CD4-positive, alpha-beta memory T cell (primary cell): ENCODE data around the gene IL17D. TPM values are rescaled to one million over a fixed set of nuclear protein-coding genes. Genes with fewer than 3 reads are reported as not detected.

Experiments
- CTCF ChIA-PET: fragments of 350-600 bp; sonication (Branson Sonifier 250); formaldehyde crosslinking; loops from one replicate; lab custom pipeline; 2021; ENCODE audit warnings: inconsistent platforms; ENCODE audit not compliant: partially characterized antibody; lab: Charles Lee
- POLR2A ChIA-PET: fragments of 350-600 bp; sonication (Branson Sonifier 250); formaldehyde crosslinking; loops from one replicate; lab custom pipeline; 2021; ENCODE audit not compliant: partially characterized antibody; lab: Charles Lee
- DNase-seq, 5 donors: peaks; one replicate each; pipeline versions ENCODE4 v3.0.0 to v3.0.0-alpha.2; 2020 to 2022; ENCODE audit warnings: mixed read lengths in 1 of 5
- H3K27ac ChIP-seq: one replicate; pipeline ENCODE4 v1.7.0; 2013; ENCODE audit warnings: low read depth, low read length
- H3K27me3 ChIP-seq: 2 replicates; pipeline ENCODE4 v1.7.0; 2013; ENCODE audit warnings: mild to moderate bottlenecking, low read length, moderate library complexity; ENCODE audit not compliant: insufficient read depth
- H3K36me3 ChIP-seq: 2 replicates; pipeline ENCODE4 v1.7.0; 2013; ENCODE audit warnings: mild to moderate bottlenecking, low read length, moderate library complexity; ENCODE audit not compliant: insufficient read depth
- H3K4me1 ChIP-seq: 2 replicates; pipeline ENCODE4 v1.7.0; 2013; ENCODE audit warnings: mild to moderate bottlenecking, low read length, moderate library complexity; ENCODE audit not compliant: insufficient read depth
- H3K4me3 ChIP-seq, 2 donors: one replicate each; pipeline ENCODE4 v1.7.0; 2013; ENCODE audit warnings: low read length in 2 of 2, mild to moderate bottlenecking in 1 of 2
- H3K9me3 ChIP-seq, 2 donors: one replicate each; pipeline ENCODE4 v1.7.0; 2013; ENCODE audit warnings: low read length in 2 of 2, control low read depth in 1 of 2; ENCODE audit not compliant: control insufficient read depth in 1 of 2
- H3K27ac Mint-ChIP-seq, 7 donors: one replicate each; pipeline ENCODE4 v1.8.0; 2020 to 2021; ENCODE audit warnings: mixed read lengths in 7 of 7, mild to moderate bottlenecking in 6 of 7, inconsistent platforms in 3 of 7, moderate library complexity in 3 of 7
- H3K27me3 Mint-ChIP-seq, 2 donors: one replicate each; pipeline ENCODE4 v1.8.0; 2020 to 2021; ENCODE audit warnings: mixed read lengths in 2 of 2
- H3K36me3 Mint-ChIP-seq, 2 donors: one replicate each; pipeline ENCODE4 v1.8.0; 2020 to 2021; ENCODE audit warnings: mixed read lengths in 2 of 2, inconsistent platforms in 1 of 2, mild to moderate bottlenecking in 1 of 2
- H3K4me1 Mint-ChIP-seq, 4 donors: one replicate each; pipeline ENCODE4 v1.8.0; 2020 to 2021; ENCODE audit warnings: mixed read lengths in 4 of 4, mild to moderate bottlenecking in 1 of 4
- H3K4me3 Mint-ChIP-seq, 8 donors: one replicate each; pipeline ENCODE4 v1.8.0; 2020 to 2021; ENCODE audit warnings: mixed read lengths in 8 of 8, mild to moderate bottlenecking in 7 of 8, moderate library complexity in 6 of 8, inconsistent platforms in 3 of 8
- H3K9me3 Mint-ChIP-seq, 8 donors: one replicate each; pipeline ENCODE4 v1.8.0; 2020 to 2021; ENCODE audit warnings: mixed read lengths in 8 of 8, mild to moderate bottlenecking in 5 of 8, inconsistent platforms in 3 of 8, moderate library complexity in 1 of 8
- intact Hi-C: fragments of 100-400 bp; cut with micrococcal nuclease; formaldehyde crosslinking; loops from one replicate; pipeline ENCODE4 v1.15.1; 2023
- polyA plus RNA-seq, 2 donors: library from polyadenylated mRNA; unstranded; fragments of 300-500 nt; fragmentation: Illumina TruSeq; gene quantifications; one replicate each; pipeline ENCODE4 v1.2.3, GENCODE V29; 2021
- total RNA-seq, 2 experiments: library from RNA; stranded (reverse); gene quantifications; one replicate each; pipeline ENCODE4 v1.2.3, GENCODE V29; 2021

The IL17D gene
- total and polyA plus RNA-seq, 4 experiments from 2014 or later: not detected

- Histone ChIP-seq H3K9me3 (no peaks in the 10 kb centered on the region), H3K27me3 (no peaks in the 10 kb centered on the region), H3K4me3 (no peak overlapping the region), H3K27ac (no peak overlapping the region), H3K36me3 (no peaks in the 10 kb centered on the region), H3K4me1 (no peaks in the 10 kb centered on the region)
- H3K36me3 Mint-ChIP-seq: no peaks in the 10 kb centered on the region
- CTCF ChIA-PET: interaction anchor here (0.7 to 2.4 kb wide), 4 partner anchors 8 to 203 kb away, joined by 3 to 8 read pairs (median 4); no protein-coding TSS in a partner anchor
- peaks cover 0 to 2% (median 0%) of the 10 kb centered on the region in 4 donors for H3K4me1 Mint-ChIP-seq
- intact Hi-C loops: no loop called here
- peak overlapping the region in 4 of 8 donors; percentile 13 to 43 (median 34) for H3K4me3 Mint-ChIP-seq
- H3K9me3 Mint-ChIP-seq: peaks cover 0 to 1% (median 0%) of the 10 kb centered on the region in 8 donors
- H3K27me3 Mint-ChIP-seq: peaks cover 9 to 11% of the 10 kb centered on the region in 2 donors
- POLR2A ChIA-PET: no interaction called here
- no peak for DNase-seq
- no peak overlapping the region for H3K27ac Mint-ChIP-seq
Observed at GRCh38 chr13:20721454-20722357, 18.2 kb downstream of the IL17D start.

- Histone ChIP-seq H3K4me3 (no peak overlapping the region), H3K27me3 (no peaks in the 10 kb centered on the region), H3K4me1 (no peaks in the 10 kb centered on the region), H3K9me3 (no peaks in the 10 kb centered on the region), H3K27ac (no peak overlapping the region), H3K36me3 (no peaks in the 10 kb centered on the region)
- Mint-ChIP-seq H3K27ac (no peak overlapping the region), H3K36me3 (peaks cover 0 to 26% of the 10 kb centered on the region in 2 donors), H3K4me1 (no peaks in the 10 kb centered on the region), H3K27me3 (peaks cover 0 to 2% of the 10 kb centered on the region in 2 donors), H3K4me3 (no peak overlapping the region), H3K9me3 (no peaks in the 10 kb centered on the region)
- ChIA-PET POLR2A (no interaction called here), CTCF (interaction anchor here (0.6 to 1.3 kb wide), 2 partner anchors 16 to 54 kb away, joined by 3 to 5 read pairs; no protein-coding TSS in a partner anchor)
- DNase-seq: no peak
- intact Hi-C loops: no loop called here
Observed at GRCh38 chr13:20727856-20728255, 24.4 kb downstream of the IL17D start.

- H3K27me3 Mint-ChIP-seq: no peaks in the 10 kb centered on the region
- H3K36me3 ChIP-seq: no peaks in the 10 kb centered on the region
- H3K27me3 ChIP-seq: no peaks in the 10 kb centered on the region
- no peaks in the 10 kb centered on the region for H3K9me3 ChIP-seq
- peaks cover 0 to 26% of the 10 kb centered on the region in 2 donors for H3K36me3 Mint-ChIP-seq
- H3K27ac ChIP-seq: no peak overlapping the region
- intact Hi-C loops: no loop called here
- ChIA-PET CTCF (interaction anchor here (0.6 to 1.3 kb wide), 3 partner anchors 17 to 439 kb away, joined by 3 to 5 read pairs (median 3); no protein-coding TSS in a partner anchor), POLR2A (no interaction called here)
- no peak for DNase-seq
- H3K9me3 Mint-ChIP-seq: no peaks in the 10 kb centered on the region
- H3K4me3 Mint-ChIP-seq: no peak overlapping the region
- no peak overlapping the region for H3K27ac Mint-ChIP-seq
- H3K4me1 ChIP-seq: no peaks in the 10 kb centered on the region
- no peak overlapping the region for H3K4me3 ChIP-seq
- no peaks in the 10 kb centered on the region for H3K4me1 Mint-ChIP-seq
Observed at GRCh38 chr13:20728579-20729311, 25.2 kb downstream of the IL17D start.

- no peak overlapping the region for H3K27ac ChIP-seq
- POLR2A ChIA-PET: no interaction called here
- no peaks in the 10 kb centered on the region for H3K27me3 ChIP-seq
- no peaks in the 10 kb centered on the region for H3K36me3 ChIP-seq
- no peak for DNase-seq
- Mint-ChIP-seq H3K4me3 (no peak overlapping the region), H3K4me1 (no peaks in the 10 kb centered on the region), H3K27me3 (no peaks in the 10 kb centered on the region), H3K9me3 (no peaks in the 10 kb centered on the region), H3K36me3 (peaks cover 0 to 26% of the 10 kb centered on the region in 2 donors), H3K27ac (no peak overlapping the region)
- no peaks in the 10 kb centered on the region for H3K9me3 ChIP-seq
- H3K4me3 ChIP-seq: no peak overlapping the region
- H3K4me1 ChIP-seq: no peaks in the 10 kb centered on the region
- intact Hi-C loops: no loop called here
- CTCF ChIA-PET: no interaction called here
Observed at GRCh38 chr13:20729633-20730585, 26.4 kb downstream of the IL17D start.

- Mint-ChIP-seq H3K36me3 (peaks cover 3 to 10% of the 10 kb centered on the region in 2 donors), H3K9me3 (peaks cover 0 to 11% (median 2%) of the 10 kb centered on the region in 8 donors), H3K4me3 (no peak overlapping the region), H3K27me3 (no peaks in the 10 kb centered on the region), H3K27ac (peak overlapping the region in 1 of 7 donors; percentile 7), H3K4me1 (no peaks in the 10 kb centered on the region)
- H3K4me1 ChIP-seq: no peaks in the 10 kb centered on the region
- no peaks in the 10 kb centered on the region for H3K9me3 ChIP-seq
- H3K4me3 ChIP-seq: no peak overlapping the region
- DNase-seq: no peak
- ChIA-PET CTCF (no interaction called here), POLR2A (no interaction called here)
- no peak overlapping the region for H3K27ac ChIP-seq
- intact Hi-C loops: no loop called here
- H3K27me3 ChIP-seq: no peaks in the 10 kb centered on the region
- no peaks in the 10 kb centered on the region for H3K36me3 ChIP-seq
Observed at GRCh38 chr13:20738616-20739015, 35.1 kb downstream of the IL17D start.

- Mint-ChIP-seq H3K36me3 (peaks cover 10 to 16% of the 10 kb centered on the region in 2 donors), H3K27me3 (no peaks in the 10 kb centered on the region), H3K4me3 (no peak overlapping the region), H3K27ac (no peak overlapping the region), H3K4me1 (no peaks in the 10 kb centered on the region), H3K9me3 (peaks cover 2 to 19% (median 6%) of the 10 kb centered on the region in 8 donors)
- ChIA-PET POLR2A (no interaction called here), CTCF (no interaction called here)
- no peaks in the 10 kb centered on the region for H3K9me3 ChIP-seq
- no peaks in the 10 kb centered on the region for H3K27me3 ChIP-seq
- H3K27ac ChIP-seq: no peak overlapping the region
- intact Hi-C loops: no loop called here
- H3K4me1 ChIP-seq: no peaks in the 10 kb centered on the region
- DNase-seq: no peak
- H3K36me3 ChIP-seq: no peaks in the 10 kb centered on the region
- H3K4me3 ChIP-seq: no peak overlapping the region
Observed at GRCh38 chr13:20740021-20740420, 36.5 kb downstream of the IL17D start.
